K562 (cell line): Measurements from ENCODE around the gene SERPINH1. TPM values are rescaled to one million over a fixed set of nuclear protein-coding genes. Genes with fewer than 3 reads are reported as not detected.
A peak's percentile ranks its signal among the peaks of the same experiment; 100 is the strongest.

Source experiments
- ATAC-seq: fragments of 200-7000 bp; cut with Tn5 transposase; 3 replicates; pipeline ENCODE4 v1.9.1; 2020; ENCODE audit warnings: moderate library complexity
- BruUV-seq: library from RNA; stranded (reverse); fragments of 400-500 nt; replicated peaks from 2 replicates; lab custom pipeline; 2021; lab: Mats Ljungman, UMichigan
- CTCF ChIA-PET: fragments of 300-600 bp; formaldehyde crosslinking; extraction: SDS; loops from one replicate; lab custom pipeline; 2021; ENCODE audit warnings: low intra/inter-chr PET ratio; lab: Yijun Ruan, JAX
- POLR2A ChIA-PET: fragments of 300-600, 350-650 bp; sonication (Branson Sonifier 250); formaldehyde crosslinking; extraction: SDS; loops from one replicate; lab custom pipeline; 2021; ENCODE audit warnings: antibody characterized with exemption, inconsistent platforms; lab: Yijun Ruan, JAX
- DNase-seq, 4 experiments: peaks; one replicate each; pipeline versions ENCODE4 v3.0.0 to v3.0.0-alpha.2; 2011 to 2018; ENCODE audit warnings: low spot score in 3 of 4, mixed read lengths in 3 of 4; ENCODE audit errors: extremely low read depth in 1 of 4
- FAIRE-seq: peaks from 2 replicates; lab custom pipeline; 2011; peaks lifted over from hg19 to GRCh38; lab: Jason Lieb, UNC
- H2AFZ ChIP-seq: 2 replicates; pipeline ENCODE4 v1.6.0; 2011; ENCODE audit warnings: low read depth, low read length, control low read depth, inconsistent platforms
- H3K27ac ChIP-seq: fragments of 200-600 bp; 3 replicates; pipeline ENCODE4 v1.8.0; 2011; ENCODE audit warnings: low read depth, mild to moderate bottlenecking, control low read depth, inconsistent platforms, low read length, moderate library complexity, mixed read lengths; ENCODE audit errors: extremely low read depth
- H3K27me3 ChIP-seq, 2 experiments: fragments of 300-600 bp in 1 of 2; 2 replicates in 1 of 2; 3 replicates in 1 of 2; pipeline versions ENCODE4 v1.6.0 to v1.8.0; 2011; ENCODE audit warnings: inconsistent platforms in 2 of 2, low read length in 2 of 2, mild to moderate bottlenecking in 1 of 2, mixed read lengths in 1 of 2, moderate library complexity in 1 of 2; ENCODE audit not compliant: control insufficient read depth in 2 of 2, insufficient read depth in 2 of 2
- H3K36me3 ChIP-seq: fragments of 300-600 bp; 3 replicates; pipeline ENCODE4 v1.8.0; 2011; ENCODE audit warnings: mild to moderate bottlenecking, low read length, inconsistent platforms; ENCODE audit not compliant: control insufficient read depth, insufficient read depth
- H3K4me1 ChIP-seq, 2 experiments: fragments of 200-600 bp in 1 of 2; replicated peaks in 1 of 2; 2 replicates in 1 of 2; 3 replicates in 1 of 2; pipeline versions ENCODE4 v1.5.1 to v1.8.0; 2011; ENCODE audit warnings: inconsistent platforms in 2 of 2, low read length in 2 of 2, mild to moderate bottlenecking in 1 of 2, mixed read lengths in 1 of 2, moderate library complexity in 1 of 2; ENCODE audit not compliant: control insufficient read depth in 2 of 2, insufficient read depth in 2 of 2
- H3K4me2 ChIP-seq: 2 replicates; pipeline ENCODE4 v1.6.1; 2011; ENCODE audit warnings: low read length, control low read depth, inconsistent platforms, mixed read lengths; ENCODE audit not compliant: insufficient read depth
- H3K4me3 ChIP-seq: fragments of 200-600 bp; sonication (generic), shearing (Covaris generic); 2 replicates; pipeline ENCODE4 v1.5.1; 2016; ENCODE audit warnings: control low read depth, inconsistent platforms
- H3K79me2 ChIP-seq: fragments of 200-600 bp; 3 replicates; pipeline ENCODE4 v1.8.0; 2011; ENCODE audit warnings: low read length, inconsistent platforms; ENCODE audit not compliant: control insufficient read depth, insufficient read depth
- H3K9ac ChIP-seq, 2 experiments: 2 replicates each; pipeline versions ENCODE4 v1.6.0 to v1.6.1; 2011; ENCODE audit warnings: low read depth in 2 of 2, low read length in 2 of 2, control low read depth in 1 of 2, inconsistent platforms in 1 of 2, mild to moderate bottlenecking in 1 of 2, mixed read lengths in 1 of 2; ENCODE audit not compliant: insufficient read depth in 1 of 2
- H3K9me1 ChIP-seq: one replicate; pipeline ENCODE4 v1.6.0; 2011; ENCODE audit warnings: inconsistent platforms, mild to moderate bottlenecking, low read length, moderate library complexity; ENCODE audit not compliant: control insufficient read depth, insufficient read depth
- H3K9me3 ChIP-seq: replicated peaks from 2 replicates; pipeline ENCODE4 v1.5.1; 2011; ENCODE audit warnings: low read depth, low read length, inconsistent platforms; ENCODE audit not compliant: control insufficient read depth, insufficient read depth
- H4K20me1 ChIP-seq: replicated peaks from 2 replicates; pipeline ENCODE4 v1.6.1; 2011; ENCODE audit warnings: low read length, inconsistent platforms, mixed read lengths; ENCODE audit not compliant: control insufficient read depth, insufficient read depth
- DIDO1 ChIP-seq: fragments of 450-650 bp; IDR thresholded peaks from 2 replicates; pipeline ENCODE4 v1.6.1; 2016; ENCODE audit warnings: low read depth, missing biosample characterization, missing genetic modification characterization
- ELF4 ChIP-seq: fragments of 450-650 bp; formaldehyde crosslinking; IDR thresholded peaks from 2 replicates; pipeline ENCODE4 v1.4.0; 2022; ENCODE audit warnings: missing genetic modification characterization
- ETV5 ChIP-seq: sonication (generic); formaldehyde crosslinking; IDR thresholded peaks from 2 replicates; pipeline ENCODE4 v1.4.0; 2020; ENCODE audit warnings: low read depth, mild to moderate bottlenecking, missing genetic modification reagents
- EZH2 ChIP-seq: IDR thresholded peaks from 2 replicates; pipeline ENCODE4 v1.6.1; 2012; ENCODE audit warnings: low read depth, mild to moderate bottlenecking, inconsistent platforms, low read length, borderline replicate concordance
- HDAC2 ChIP-seq: fragments of 450-650 bp; IDR thresholded peaks from 2 replicates; pipeline ENCODE4 v1.6.1; 2016; ENCODE audit warnings: mild to moderate bottlenecking
- KLF1 ChIP-seq: fragments of 450-650 bp; IDR thresholded peaks from 2 replicates; pipeline ENCODE4 v1.6.1; 2016; ENCODE audit warnings: missing genetic modification characterization, missing compliant biosample characterization
- MAFK ChIP-seq: IDR thresholded peaks from 2 replicates; pipeline ENCODE4 v1.6.1; 2011; ENCODE audit warnings: low read length, improper control_type of control experiment
- NFE2 ChIP-seq: IDR thresholded peaks from 2 replicates; pipeline ENCODE4 v1.6.1; 2014; ENCODE audit warnings: antibody characterized with exemption, low read depth
- POLR2A ChIP-seq: fragments of 450-650 bp; conservative IDR thresholded peaks from 2 replicates; pipeline ENCODE4 v1.6.1; 2016
- POLR2H ChIP-seq: IDR thresholded peaks from 2 replicates; pipeline ENCODE4 v1.6.1; 2016; ENCODE audit warnings: missing genetic modification characterization, low read depth, mild to moderate bottlenecking, control low read depth, missing compliant biosample characterization, moderate library complexity
- SMARCB1 ChIP-seq: IDR thresholded peaks from 2 replicates; pipeline ENCODE4 v1.6.1; 2011; ENCODE audit warnings: improper control_type of control experiment, low read depth; ENCODE audit not compliant: insufficient read length
- SRSF1 ChIP-seq: fragments of 200-400 bp; formaldehyde crosslinking; IDR thresholded peaks from 2 replicates; pipeline ENCODE4 v1.6.1; 2017; ENCODE audit warnings: mild to moderate bottlenecking, low read depth, low read length, moderate library complexity
- STAG1 ChIP-seq: sonication (generic); formaldehyde crosslinking; IDR thresholded peaks from 2 replicates; pipeline ENCODE4 v1.5.0; 2020; ENCODE audit warnings: missing genetic modification reagents, borderline replicate concordance
- ZNF24 ChIP-seq: fragments of 450-650 bp; IDR thresholded peaks from 2 replicates; pipeline ENCODE4 v1.6.1; 2016
- ZNF316 ChIP-seq: fragments of 450-650 bp; IDR thresholded peaks from 2 replicates; pipeline ENCODE4 v1.6.1; 2016
- ZNF408 ChIP-seq: fragments of 250-450 bp; sonication (Bioruptor Pico); IDR thresholded peaks from 2 replicates; pipeline ENCODE4 v1.4.0; 2020; ENCODE audit warnings: low read depth, mild to moderate bottlenecking, moderate library complexity
- ZNF431 ChIP-seq: sonication (generic); formaldehyde crosslinking; IDR thresholded peaks from 2 replicates; pipeline ENCODE4 v1.8.0; 2022; ENCODE audit warnings: mild to moderate bottlenecking, missing genetic modification reagents
- ZNF592 ChIP-seq: fragments of 450-650 bp; IDR thresholded peaks from 2 replicates; pipeline ENCODE4 v1.6.1; 2017; ENCODE audit warnings: antibody characterized with exemption, mild to moderate bottlenecking
- ZNF655 ChIP-seq: fragments of 250-450 bp; sonication (Bioruptor Pico); IDR thresholded peaks from 2 replicates; pipeline ENCODE4 v1.5.0; 2021
- WGBS: fragments of 100-300 bp; shearing (Covaris generic); methylation state at CpG from one replicate; pipeline ENCODE4 v1.1.6; 2016; ENCODE audit warnings: low coverage, mixed read lengths; ENCODE audit not compliant: insufficient coverage; ENCODE audit errors: missing lambda C conversion rate; 5-methylcytosine and 5-hydroxymethylcytosine counted together
- in situ Hi-C: fragments of 300-500 bp; cut with MboI; formaldehyde crosslinking; loops from 4 replicates; pipeline ENCODE4 v1.15.0; 2018; ENCODE audit warnings: inconsistent platforms, mixed read lengths
- intact Hi-C: fragments of 100-400 bp; cut with micrococcal nuclease; formaldehyde crosslinking; loops from 2 replicates; pipeline ENCODE4 v1.14.2; 2022
- polyA plus RNA-seq, 8 experiments: library from polyadenylated mRNA; depleted of rRNA in 4 of 8; stranded (reverse) in 5 of 8; unstranded in 3 of 8; fragments of >200 nt; fragmentation: Nextera tagmentation in 2 of 8; fragmentation: Illumina TruSeq in 1 of 8; extraction: Ambion mirVana in 2 of 8; extraction: Trizol in 1 of 8; gene quantifications; 2 replicates each; pipeline versions ENCODE4 v1.2.1 to v1.2.3, GENCODE V29; 2011 to 2014; ENCODE audit warnings: inconsistent platforms in 1 of 8, missing spikeins in 1 of 8
- total RNA-seq, 7 experiments: library from RNA; depleted of rRNA in 6 of 7; stranded (reverse); fragments of >200 nt in 6 of 7; fragmentation: Illumina TruSeq in 2 of 7; extraction: Trizol in 2 of 7; gene quantifications; 2 replicates each; pipeline versions ENCODE4 v1.2.1 to v1.2.3, GENCODE V29; 2011 to 2021; ENCODE audit warnings: low replicate concordance in 1 of 7

SERPINH1 gene
- total and polyA plus RNA-seq, 9 of the 15 experiments (the other 6 are each of a cell fraction or from before 2014, with no cell fraction given), result 2.8 to 106 (median 67.9) TPM

GRCh38 chr11:75536786-75537641, 25.0 kb upstream of the SERPINH1 start:
- peak; percentile 15 for ATAC-seq
- H3K36me3 ChIP-seq, result no peaks in the 10 kb centered on the region
- H3K9me1 ChIP-seq, result no peaks in the 10 kb centered on the region
- no peak overlapping the region for H3K4me3 ChIP-seq
- H3K27me3 ChIP-seq, result no peaks in the 10 kb centered on the region
- BruUV-seq, result no TSS peak
- intact Hi-C loops, result no loop called here
- peak; percentile 49 to 77 (median 53) for DNase-seq
- H3K9ac ChIP-seq, result peak overlapping the region; percentile 31 to 46; a peak in 3 of 4 replicates
- ChIA-PET CTCF (no interaction called here), POLR2A (interaction anchor here (0.7 kb wide), 1 partner anchor 136 kb away, joined by 4 read pairs; no protein-coding TSS in a partner anchor)
- peak overlapping the region; percentile 42 for H3K4me2 ChIP-seq
- H4K20me1 ChIP-seq, result no peaks in the 10 kb centered on the region
- peaks cover 55 to 65% of the 10 kb centered on the region in 2 experiments for H3K4me1 ChIP-seq
- peak; percentile 62 for FAIRE-seq
- WGBS, result 28% methylated on average over 13 of the region's 13 CpGs
- no peaks in the 10 kb centered on the region for H3K79me2 ChIP-seq
- in situ Hi-C loops, result no loop called here
- H3K27ac ChIP-seq, result peak overlapping the region; percentile 62
- H2AFZ ChIP-seq, result peak overlapping the region; percentile 86
- 0 out of 2 replicates have a peak, but pooled peaks cover 3% of the 10 kb centered on the region for H3K9me3 ChIP-seq
- TF ChIP-seq SRSF1 (no peak), ZNF316 (peak; percentile 79), NFE2 (peak; percentile 54; the same call in 1 of the 2 replicates), POLR2A (0 out of 2 replicates have a peak, but pooled peaks have one; percentile 35), STAG1 (CRISPR knock-in tag) (no peak), ETV5 (CRISPR knock-in tag) (no peak), SMARCB1 (no peak), MAFK (peak; percentile 44; the same call in 1 of the 2 replicates), DIDO1 (tag) (no peak), KLF1 (tag) (no peak), ZNF408 (CRISPR knock-in tag) (no peak), ELF4 (CRISPR knock-in tag) (no peak), ZNF431 (CRISPR knock-in tag) (peak; percentile 53; the same call in 1 of the 2 replicates), HDAC2 (peak; percentile 80; the same call in 1 of the 2 replicates), EZH2 (no peak), ZNF655 (no peak), POLR2H (no peak), ZNF592 (peak; percentile 94), ZNF24 (no peak)
